NCI-H128 (cell line): ENCODE data around the gene BEND7.
"Not testable (repeated sequence)": the region's sequence is repeated elsewhere in the genome, so short reads cannot be mapped to it uniquely, and the experiment has no call there.

Experiments used
- DNase-seq: peaks from one replicate; lab custom pipeline; 2025; ENCODE audit not compliant: unreplicated experiment; lab: John Stamatoyannopoulos, UW

The BEND7 gene

DNA sequence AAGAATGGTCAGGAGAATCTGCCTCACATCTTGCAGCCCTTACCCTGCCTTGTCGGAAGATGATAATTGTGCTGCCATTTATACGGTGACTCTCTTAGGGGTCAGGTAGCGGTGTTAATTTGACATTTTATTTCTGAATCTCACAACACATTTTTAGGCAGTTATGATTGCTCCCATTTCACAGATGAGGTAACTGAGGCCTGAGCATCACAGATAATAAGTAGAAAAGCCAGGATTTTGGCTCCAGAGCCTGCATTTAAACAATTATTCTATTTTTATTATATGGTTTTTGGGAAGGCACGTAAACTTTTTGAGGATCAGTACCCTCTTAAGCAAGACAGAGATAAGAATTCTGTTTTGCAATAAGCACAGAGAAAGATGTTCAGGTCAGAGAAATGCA, 103.4 kb downstream of the BEND7 start:
- DNase-seq, result no peak

DNA sequence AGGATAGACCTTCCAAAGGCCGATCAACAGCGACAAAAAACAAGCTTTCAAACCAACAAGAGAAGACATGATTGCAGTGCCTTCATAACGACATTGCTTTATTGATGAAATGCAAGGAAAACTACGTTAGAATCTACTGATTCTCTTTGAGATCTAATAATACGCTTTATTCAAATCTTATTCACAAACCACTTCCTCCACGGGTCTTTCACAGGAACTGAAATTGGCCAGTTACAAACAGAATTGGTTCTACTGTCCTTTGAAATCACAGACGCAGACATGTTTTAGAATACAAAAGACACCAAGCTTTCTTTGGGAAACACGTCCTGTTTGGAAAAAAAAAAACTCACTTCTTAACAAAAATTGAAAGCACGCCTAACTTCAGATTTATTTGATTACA, 106.0 kb downstream of the BEND7 start:
- DNase-seq, result no peak

DNA sequence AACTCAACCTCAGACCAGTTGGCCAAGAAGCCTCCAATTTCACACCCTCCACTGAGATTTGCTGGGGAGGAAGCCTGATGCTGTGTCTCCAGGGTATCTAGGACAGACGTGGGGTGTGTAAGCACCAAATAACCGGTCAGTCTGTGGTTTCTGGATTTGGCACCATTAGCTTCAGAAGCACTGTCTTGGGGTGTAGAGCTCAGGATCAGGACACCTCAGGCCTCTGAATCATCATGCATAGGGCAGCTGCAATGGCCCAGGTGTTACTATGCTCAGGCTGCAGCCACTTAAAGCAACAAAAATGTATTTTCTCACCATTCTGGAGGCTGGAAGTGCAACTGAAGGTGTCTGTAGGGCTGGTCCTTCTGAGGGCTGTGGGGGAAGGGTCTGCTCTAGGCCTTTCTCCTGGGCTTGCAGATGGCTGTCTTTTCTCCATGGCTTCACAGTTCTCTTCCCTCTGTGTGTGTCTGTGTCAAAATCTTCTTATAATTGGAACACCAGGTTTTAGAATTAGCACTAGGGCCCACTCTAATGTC, 107.4 kb downstream of the BEND7 start:
- no peak for DNase-seq

DNA sequence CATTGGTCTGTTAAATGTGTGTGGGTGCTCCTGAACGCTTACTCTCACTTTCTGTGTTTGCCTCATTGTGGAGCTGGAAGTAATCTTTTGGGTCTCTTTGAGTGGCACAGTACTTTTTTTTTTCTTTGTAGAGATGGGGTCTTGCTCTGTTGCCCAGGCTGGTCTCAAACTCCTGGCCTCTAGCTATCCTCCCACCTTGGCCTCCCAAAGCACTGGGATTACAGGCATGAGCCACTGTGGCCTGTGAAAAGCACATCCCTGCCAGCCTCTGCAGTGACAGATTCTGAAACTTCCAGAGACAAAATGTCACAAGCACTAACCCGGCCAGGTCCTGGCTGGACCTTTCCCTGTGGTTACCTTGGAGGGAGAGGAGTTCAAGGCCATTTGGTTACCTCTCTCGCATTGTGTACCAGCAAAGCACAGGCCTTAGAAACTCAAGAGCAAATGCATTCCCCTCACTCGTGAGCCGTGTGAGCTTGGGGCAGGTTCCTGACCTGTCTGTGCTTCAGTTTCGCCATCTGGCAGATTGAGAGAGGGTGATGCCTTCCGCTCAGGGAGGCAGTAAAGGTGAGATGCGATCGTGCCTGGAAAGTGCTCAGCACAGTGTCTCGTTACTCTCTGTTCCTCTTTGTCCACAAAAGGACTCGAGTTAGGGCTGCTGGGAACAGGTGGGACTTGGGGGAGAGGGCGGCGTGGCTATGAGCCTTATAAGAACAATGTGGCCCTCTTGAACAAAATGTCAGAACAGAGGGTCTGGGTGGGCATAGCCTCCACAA, 108.1 kb downstream of the BEND7 start:
- DNase-seq, result no peak

DNA sequence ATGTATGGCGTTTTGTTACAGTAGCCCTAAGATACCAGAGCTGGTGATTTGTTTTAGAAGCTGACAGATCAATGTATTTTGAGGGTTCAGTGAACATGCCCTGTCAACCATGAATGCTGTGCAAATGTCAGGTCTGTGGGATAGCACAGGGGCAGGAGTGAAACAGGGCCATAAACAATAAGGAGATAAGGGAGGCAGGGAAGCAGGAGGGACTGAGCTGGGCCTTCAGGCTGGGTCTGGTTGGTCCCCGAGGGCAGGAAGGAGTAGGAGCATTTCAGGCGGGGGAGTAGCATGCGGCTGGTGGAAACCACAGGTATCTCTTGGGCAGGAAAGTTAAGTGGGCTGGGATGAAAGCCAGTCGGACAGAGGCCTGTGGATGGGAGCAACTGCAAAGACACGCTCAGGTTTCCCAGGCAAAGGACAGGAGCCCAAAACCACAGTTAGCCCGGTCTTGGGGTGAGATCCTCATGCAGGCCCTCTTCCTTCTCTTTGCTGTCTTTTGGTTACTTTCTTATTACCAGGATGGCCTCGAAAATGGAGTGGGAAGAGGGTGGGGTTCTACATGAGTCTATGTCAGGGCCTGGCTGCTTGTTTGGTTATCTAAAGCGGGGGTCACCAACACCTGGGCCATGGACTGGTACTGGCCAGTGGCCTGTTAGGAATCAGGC, 111.2 kb downstream of the BEND7 start:
- DNase-seq, result no peak

DNA sequence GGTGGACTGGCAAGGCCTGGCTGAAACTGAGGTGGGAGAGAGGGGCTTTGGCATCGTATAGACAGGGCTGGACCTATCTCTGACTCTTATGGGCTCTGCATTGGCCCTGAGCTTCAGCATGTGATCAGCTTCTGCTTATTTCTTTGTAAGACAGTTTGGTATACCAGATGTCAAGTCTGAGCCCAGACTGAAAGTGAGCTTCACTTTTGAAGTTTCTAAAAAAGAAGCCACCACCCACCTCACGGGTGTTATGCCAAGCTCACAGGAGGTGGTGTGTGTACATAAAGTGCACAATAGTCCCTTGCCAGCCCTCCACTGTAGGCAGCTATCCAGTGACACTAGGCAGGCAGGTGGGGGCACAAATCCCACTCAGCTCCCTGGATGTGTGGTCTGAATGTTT, 112.1 kb downstream of the BEND7 start:
- no peak for DNase-seq

DNA sequence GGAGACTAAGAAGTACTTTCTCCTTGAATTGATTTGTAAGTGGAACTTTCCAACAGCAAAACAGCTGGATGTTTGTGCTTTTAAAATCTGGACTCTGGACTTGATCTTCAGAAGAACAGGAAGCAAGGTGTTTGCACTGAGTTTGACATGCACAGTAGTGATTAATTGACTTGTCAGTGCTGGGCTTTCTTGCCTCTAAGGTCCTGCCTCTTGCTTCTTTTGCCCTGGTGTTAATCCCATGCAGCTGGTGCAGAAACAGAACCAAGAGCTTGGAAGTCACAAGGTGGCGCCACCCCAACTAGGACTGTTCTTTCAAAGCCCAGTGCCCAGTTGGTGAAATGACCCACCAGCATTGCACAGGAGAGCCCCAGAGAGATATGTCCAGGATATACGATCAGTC, 114.0 kb downstream of the BEND7 start:
- no peak for DNase-seq

DNA sequence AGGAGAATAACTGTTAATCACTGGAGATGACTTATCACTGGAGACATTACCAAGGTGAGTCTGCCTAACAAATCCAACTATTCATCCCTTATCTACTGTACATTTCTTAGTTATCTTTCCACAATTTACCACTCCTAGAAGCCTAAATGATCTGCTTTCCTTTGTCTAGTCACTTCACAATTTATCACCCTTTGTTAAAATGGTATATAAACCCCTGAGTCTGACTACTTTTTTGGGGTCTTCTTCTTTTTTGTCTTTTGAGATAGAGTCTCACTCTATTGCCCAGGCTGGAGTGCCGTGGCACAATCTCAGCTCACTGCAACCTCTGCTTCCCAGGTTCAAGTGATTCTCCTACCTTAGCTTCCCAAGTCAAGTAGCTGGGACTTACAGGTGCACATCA, 114.7 kb downstream of the BEND7 start:
- no peak for DNase-seq

DNA sequence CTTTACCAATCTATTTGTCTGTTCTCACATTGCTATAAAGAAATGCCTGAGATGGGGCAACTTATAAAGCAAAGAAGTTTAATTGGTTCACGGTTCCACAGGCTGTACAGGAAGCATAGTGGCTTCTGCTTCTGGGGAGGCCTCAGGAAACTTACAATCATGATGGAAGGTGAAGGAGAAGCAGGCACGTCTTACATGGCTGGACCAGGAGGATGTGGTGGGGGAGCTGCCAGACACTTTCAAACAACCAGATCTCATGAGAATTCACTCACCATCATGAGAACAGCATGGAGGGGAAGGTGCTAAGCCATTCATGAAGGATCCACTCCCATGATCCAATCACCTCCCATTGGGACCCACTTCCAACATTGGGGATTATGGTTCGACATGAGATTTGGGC, 115.9 kb downstream of the BEND7 start:
- no peak for DNase-seq

DNA sequence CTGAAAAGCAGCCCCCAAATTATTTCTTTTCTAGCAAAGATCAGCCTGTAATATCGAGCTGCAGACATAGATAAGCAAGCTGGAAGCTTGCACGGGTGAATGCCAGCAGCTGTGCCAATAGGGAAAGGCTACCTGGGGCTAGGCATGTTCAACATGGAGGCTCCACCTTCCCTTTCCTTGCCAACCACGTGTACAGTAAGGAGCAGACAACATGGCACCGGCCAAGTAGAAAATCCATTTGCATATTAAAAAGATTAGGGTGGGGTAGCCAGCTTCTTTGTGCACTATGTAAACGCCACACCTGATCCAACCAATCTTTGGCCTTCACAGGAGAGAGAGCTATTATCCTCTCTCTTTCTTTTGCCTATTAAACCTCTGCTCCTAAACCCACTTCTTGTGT, 124.0 kb downstream of the BEND7 start:
- no peak for DNase-seq

DNA sequence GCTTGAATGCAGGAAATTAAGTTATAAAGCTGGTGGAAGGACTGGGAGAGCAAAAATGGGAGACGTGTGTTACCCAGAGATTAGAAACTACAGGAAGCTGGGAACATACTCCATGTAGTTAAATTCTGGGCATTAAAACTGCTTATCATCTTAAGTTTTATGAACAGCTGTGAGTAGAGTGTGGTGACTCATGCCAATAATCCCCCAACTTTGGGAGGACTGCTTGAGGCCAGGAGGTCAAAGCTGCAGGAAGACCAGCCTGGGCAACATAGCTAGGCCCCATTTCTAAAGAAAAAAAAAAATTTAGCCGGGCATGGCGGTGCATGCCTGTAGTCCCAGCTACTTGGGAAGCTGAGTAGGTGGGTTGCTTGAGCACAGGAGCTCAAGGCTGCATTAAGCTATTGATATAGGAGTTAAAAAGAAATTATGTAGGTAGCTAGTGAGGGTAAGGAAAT, 124.5 kb downstream of the BEND7 start:
- DNase-seq, result no peak

DNA sequence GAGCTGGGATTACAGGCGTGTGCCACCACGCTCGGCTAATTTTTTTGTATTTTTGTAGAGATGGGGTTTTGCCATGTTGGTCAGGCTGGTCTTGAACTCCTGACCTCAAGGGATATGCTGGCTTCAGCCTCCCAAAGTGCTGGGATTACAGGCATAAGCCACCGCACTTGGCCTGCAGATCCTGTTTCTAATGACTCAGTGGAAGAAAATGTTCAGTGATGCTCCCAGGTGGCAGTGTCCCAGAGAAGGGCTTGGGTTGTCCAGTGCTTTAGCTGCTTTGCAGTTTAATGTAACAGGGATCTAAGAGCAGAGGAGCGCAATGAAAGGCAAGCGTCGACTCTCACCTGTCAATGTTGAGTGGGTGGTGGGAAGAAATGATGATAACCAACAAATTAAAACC, 125.4 kb downstream of the BEND7 start:
- DNase-seq, result not testable (repeated sequence)

DNA sequence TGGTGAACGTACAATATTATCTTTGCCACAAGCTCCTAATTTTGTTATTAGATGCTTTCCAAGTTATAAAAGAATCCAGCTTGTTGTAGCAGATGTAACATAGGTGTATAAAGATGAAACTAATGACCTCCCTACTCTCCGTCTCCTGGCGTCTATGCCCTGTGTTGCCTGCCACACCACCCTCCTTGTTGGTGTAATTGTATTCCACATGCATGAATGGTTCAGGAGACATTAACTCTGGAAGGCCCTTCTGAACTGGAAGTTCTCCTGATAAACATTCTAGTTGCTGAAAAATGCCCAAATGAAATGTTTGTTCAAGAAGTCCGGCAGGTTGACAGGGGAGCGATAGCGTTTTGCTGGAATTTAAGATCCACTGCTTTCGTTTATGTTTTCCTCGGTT, 126.8 kb downstream of the BEND7 start:
- DNase-seq, result no peak

DNA sequence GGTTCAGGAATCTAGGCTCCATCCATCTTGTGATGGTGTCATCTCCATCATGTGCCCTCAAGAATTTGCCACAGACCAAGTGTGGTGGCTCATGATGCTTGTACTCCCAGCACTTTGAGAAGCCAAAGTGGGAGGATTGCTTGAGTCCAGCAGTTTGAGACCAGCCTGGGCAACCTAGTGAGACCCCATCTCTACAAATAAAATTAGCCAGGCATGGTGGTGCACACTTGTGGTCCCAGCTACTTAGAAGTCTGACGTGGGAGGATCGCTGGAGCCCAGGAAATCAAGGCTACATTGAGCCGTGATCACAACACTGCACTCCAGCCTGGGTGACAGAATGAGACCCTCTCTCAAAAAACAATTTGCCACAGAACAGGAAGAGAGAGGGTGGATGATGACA, 127.7 kb downstream of the BEND7 start:
- DNase-seq, result no peak

DNA sequence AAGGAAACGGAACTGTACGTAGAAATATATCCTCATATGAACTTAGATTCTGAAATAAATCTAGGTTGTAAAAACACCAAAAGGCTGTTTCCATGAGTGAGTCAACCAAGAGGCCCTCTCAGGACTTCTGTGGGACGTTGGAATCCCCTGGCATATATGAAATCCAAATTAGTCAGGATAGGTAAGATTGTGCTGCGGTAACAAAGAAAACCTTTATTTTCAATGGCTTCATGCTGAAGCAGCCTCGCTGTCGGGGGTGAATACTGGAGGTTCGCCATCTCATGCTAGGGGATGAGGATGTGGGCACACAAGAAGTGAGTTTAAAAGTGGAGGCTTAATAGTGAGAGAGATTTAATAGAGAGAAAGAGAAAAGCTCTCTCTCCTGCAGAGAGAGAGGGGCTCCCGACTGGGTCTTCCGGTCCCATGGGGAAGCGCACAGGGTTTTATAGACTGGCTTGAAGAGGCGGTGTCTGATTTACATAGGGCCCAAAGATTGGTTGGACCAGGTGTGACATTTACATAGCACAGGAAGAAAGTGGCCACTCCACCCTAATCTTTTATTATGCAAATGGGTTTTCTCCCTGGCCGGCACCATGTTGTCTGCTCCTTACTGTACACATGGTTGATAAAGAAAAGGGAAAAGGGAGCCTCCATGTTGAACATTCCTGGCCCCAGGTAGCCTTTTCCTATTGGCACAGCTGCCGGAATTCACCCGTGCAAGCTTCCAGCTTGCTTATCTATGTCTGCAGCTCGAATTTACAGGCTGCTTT, 128.4 kb downstream of the BEND7 start:
- no peak for DNase-seq

DNA sequence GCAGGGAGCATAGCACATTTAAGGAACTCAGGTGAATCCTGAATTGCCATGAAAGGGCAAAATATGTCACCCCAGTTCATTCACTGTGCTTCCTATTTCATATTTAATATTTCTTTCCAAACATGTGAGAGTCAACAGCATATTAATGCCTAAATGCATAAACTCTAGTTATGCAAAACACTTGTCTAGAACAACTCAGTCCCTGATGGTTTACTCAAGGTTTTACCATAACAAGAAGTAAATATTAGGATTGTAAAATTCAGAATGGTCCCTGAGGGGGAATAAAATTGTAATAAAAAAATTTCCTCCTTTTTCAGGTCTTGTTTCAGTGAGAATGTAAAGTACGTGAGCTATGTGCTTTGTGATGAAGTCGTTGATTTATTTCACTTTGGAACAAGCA, 129.1 kb downstream of the BEND7 start:
- DNase-seq, result no peak

DNA sequence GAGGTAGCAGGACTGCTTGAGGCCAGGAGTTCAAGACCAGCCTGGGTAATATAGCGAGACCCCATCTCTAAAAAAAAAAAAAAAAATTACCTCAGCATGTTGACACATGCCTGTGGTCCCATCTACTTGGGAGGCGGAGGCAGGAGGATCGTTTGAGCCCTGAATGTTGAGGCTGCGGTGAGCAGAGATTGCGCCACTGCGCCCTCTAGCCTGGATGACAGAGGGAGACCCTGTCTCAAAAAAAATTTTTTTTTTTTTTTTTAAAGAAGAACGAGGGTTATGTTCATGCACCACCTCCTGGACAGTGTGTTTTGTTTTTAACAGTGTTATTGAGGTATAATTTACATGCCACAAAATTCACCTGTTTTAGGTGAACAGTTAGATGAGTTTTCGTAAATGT, 129.6 kb downstream of the BEND7 start:
- no peak for DNase-seq

DNA sequence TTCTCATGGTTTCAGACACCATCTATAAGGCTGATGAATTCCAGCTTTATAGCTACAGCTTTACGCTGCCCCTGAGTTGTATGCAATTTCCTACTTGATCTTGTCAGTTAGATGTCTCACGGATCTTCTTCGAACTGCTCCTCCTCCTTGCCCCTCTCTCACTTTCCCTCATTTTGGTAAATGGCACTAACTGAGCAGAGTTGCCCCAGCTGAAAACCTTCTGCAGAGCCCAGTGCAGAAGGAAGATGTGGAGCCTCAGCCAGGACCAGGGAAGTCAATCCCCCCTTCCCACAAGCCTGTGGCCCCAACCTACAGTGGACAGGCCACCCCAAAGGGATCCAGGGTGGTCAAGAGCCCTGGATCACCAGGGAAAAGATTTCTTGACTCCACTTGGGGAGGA, 131.8 kb downstream of the BEND7 start:
- DNase-seq, result no peak

DNA sequence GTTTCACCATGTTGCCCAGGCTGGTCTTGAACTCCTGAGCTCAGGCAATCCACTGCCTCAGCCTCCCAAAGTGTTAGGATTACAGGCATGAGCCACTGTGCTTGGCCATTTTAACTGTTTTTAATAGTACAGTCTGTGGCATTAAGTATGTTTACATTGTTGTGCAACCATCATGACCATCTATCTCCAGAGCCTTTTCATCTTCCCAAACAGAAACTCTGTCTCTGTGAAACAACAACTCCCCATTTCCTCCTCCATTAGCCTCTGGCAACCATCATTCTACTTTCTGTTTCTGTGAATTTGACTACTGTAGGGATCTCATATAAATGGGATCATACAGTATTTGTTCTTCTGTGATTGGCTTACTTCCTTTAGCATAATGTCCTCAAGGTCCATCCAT, 132.4 kb downstream of the BEND7 start:
- no peak for DNase-seq

DNA sequence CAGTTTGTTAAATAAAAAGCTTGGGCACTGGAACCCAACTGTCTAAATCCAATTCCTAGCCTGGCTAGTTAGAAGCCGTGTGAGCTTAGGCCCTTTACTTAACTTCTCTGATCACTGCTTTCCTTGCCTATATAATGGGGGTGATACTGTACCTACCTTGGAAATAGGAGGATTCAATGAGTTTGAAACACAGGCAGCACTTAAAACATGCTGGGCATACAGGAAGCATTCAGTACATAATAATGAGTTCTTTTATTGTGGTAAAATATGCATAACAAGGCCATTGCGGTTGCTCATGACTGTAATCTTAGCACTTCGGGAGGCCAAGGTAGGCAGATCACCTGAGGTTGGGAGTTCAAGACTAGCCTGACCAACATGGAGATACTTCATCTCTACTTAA, 133.3 kb downstream of the BEND7 start:
- DNase-seq, result no peak

DNA sequence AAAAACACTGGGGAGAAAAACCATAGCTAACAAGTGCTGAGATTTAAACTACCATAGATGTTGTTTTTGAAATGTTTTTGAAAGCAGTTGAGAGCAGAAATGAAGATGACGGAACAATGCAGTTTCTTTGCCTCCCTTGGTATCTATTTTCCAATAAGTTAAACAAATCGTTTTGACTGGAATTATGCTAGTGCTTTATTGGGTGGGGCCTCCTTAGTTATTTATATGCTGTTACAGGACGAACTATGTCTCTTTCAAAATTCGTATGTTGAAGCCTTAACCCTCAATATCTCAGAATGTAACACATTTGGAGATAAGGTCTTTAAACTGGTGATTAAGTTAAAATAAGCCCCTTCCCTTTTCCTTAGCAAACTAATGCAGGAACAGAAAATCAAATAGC, 135.2 kb downstream of the BEND7 start:
- DNase-seq, result no peak

DNA sequence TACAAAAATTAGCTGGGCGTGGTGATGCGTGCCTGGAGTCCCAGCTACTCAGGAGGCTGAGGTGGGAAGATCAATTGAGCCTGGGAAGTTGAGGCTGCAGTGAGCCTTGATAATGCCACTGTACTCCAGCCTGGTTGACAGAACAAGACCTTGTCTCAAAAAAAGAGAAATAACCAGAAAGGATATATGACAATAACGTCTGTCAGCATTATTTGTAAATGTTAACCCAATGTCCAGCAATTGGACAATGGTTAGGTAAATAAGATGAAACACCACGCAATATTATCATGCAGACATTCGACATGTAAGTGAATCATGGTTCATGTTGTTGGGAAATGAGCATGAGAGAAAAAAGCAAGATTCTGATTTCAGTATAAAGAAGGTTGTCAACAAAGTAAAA, 136.1 kb downstream of the BEND7 start:
- no peak for DNase-seq
